ENCODE measurements around the gene HRK.

- TF ChIP-seq ZNF165 (CRISPR knock-in tag; IDR thresholded peaks at IDR 0.05; ENCODE audit: borderline replicate concordance), result no peak
- no peak for TF ChIP-seq BCL6 (CRISPR knock-in tag; IDR thresholded peaks at IDR 0.05)
- no peak for TF ChIP-seq ZBTB11 (CRISPR knock-in tag; IDR thresholded peaks at IDR 0.05)
Observed at GRCh38 chr12:116887897-116888296, 6.7 kb upstream of the HRK start.
